Inflammatory macrophage treated with lipopolysaccharide for 4 hours (primary cell): Measurements from ENCODE around the gene CACNB4.

Experiments used
- DNase-seq: peaks from one replicate; pipeline ENCODE4 v3.0.0-alpha.2; 2020

CACNB4 gene

GRCh38 chr2:151845481-151845880 is 253.4 kb downstream of the CACNB4 start:
- DNase-seq: no peak

DNA sequence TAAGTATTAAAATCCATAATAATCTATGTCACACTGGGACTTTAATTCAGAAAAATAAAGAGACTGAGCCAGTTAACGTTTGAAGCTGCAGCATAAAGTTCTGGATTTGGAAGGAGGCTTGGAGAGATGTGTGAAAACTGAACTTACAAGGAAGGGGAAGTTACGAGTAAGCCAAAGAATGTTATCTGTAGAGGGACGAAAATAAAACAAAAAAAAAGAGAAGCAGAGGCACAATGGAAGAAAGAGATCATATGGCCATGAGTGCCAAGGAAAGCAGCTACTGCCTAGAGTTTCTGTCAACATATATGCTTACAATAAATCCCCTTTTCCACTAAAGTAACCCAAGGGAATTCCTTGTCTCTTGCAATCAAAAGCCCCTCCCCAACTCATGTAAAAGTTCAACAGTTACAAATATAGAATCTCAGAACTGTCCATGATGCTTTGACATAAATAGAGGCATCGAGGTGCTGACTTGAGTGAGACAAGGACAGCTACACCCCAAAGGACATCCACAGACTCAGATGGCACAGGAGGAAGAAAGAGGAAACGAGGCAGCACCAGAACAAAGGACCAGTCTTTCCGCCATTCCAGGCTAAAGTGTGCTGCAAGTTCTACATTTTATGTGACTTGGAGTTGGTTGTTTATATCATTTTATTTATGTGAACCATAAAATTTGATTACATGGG is 254.5 kb downstream of the CACNB4 start:
- peak; percentile 69 for DNase-seq

GRCh38 chr2:151843691-151844061 is 255.2 kb downstream of the CACNB4 start:
- DNase-seq: no peak

GRCh38 chr2:151842830-151843690 is 255.8 kb downstream of the CACNB4 start:
- no peak for DNase-seq

DNA sequence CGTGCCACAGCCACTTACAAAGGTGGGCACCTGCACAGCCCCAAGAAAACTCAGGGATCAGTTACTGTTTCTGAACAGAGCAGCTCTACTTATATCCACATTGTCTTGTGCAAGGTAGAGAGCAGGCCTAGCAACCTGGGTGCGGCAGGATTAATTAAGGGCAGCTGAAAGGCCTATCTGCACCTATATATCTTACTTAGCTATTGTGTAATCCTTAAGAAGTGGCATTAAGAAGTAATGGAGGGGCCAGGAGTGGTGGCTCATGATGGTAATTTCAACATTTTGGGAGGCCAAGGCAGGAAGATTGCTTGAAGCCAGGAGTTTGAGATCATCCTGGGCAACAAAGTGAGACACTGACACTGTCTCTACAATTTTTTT is 257.8 kb downstream of the CACNB4 start:
- DNase-seq: no peak

DNA sequence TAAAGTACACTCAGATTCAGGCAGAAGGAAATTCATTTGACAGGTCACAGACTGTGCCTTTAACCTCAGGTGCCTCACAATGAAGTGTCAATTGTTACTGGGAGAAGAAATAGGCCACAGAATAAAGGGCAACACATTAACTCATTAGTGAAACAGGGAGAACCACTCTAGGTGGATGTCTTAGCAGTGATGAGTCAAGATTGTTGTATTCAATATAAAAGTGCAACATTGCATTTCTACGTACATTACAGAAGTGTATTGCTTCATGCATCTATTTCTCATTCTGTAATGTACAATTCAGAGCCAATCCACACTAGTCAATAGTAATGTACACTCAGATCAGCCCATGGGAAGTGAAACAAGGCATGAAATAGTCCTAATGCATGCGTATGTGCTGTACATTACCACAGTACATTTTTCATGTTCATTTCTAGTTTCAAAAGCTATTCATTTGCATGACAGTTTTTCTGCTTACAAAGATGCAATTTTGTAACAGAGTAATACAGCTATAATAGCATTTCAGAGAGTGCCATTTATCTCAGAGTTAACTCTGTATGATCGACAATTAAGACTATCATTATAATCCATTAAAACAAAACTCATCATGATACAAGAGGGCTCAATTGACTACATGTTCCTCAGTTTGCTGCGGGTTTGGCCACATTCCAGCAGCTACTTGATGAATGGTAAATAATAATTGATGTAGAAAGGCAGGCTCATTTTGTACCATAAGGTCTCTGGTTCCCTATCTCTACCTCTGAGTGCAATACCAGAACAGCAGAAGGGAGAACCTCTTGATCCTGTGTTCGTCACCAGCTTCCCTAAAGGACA is 258.4 kb downstream of the CACNB4 start:
- DNase-seq: peak; percentile 96

DNA sequence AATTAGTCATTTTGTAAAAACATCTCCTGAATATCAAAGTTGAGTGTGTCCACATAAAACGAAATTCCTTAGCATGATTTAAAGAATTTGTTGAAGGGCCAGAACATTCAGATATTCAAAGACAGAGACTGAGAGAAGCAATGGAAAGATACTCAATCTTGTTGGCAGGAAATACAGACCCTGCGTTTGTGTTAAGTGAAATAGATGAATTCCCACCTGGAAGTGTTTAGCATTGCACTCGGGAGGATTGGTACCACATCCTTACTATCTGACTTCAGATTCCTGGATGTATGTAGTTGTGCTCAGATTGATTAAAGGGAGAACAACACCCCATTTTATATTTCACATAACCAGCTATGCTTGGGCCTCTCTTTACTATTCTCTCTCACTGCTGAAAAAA is 260.9 kb downstream of the CACNB4 start:
- no peak for DNase-seq

DNA sequence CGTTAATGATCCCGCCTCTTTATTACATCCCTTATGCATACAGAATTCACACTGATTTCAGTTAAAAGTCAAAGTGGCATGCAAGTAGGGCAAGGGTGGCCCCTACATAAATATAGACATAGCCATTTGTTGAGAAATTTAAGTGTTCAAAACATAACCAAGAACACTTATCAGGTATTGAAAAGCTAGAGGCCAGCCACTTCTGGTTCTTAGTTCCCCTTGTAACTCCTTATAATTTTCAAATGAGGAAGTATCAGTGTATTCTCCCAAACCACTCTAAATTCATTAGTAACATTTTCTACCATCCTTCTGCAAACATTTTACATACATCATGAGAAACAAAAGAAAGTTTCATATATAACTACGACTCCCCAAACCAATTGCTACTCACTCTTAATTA is 264.9 kb downstream of the CACNB4 start:
- peak; percentile 46 for DNase-seq

- no peak for DNase-seq
Observed at GRCh38 chr2:151830961-151831360, 267.9 kb downstream of the CACNB4 start.

GRCh38 chr2:151828890-151829324 is 269.9 kb downstream of the CACNB4 start:
- no peak for DNase-seq

DNA sequence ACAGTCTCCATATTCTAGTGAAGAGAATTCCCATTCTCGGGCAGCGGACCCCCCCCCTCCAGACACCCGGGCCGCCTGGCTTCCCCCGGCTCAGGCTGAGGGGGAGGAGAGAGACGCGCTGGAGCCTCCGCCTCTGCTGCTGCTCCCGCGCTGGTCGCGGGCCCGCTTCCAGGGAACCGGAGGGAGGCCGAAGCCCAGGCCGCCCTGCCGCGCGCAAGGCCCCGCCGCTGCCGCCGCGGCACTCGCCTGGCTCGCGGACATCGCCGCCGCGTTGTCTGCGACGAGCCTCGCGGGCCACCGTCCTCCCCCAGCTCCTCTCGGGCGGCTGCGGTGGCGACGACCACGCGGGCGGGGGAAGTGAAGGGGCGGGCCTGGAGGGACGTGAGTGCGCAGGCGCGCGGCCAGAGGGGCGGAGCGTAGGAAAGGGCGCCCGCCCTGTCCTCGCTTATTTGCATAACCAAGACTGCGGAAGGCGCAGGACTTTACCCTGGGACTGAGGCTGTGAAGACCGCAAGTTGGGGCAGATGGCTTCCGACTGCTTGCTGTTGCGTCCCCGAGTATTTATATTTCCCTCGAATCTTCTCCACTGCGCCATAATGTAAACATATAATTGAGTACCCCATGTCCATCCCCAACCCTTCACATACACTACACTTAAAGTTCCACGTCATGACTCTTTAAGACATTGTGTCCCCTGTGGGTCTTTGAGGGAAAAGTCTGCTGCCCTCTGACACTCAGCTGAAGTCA is 270.5 kb downstream of the CACNB4 start, which contains the start of gene ARL5A:
Gene ARL5A (minus strand): TSS at position 279 of the 747 bp plus-strand sequence. CDS start 245 bp downstream, at position 34.
- DNase-seq: peak; percentile 97

DNA sequence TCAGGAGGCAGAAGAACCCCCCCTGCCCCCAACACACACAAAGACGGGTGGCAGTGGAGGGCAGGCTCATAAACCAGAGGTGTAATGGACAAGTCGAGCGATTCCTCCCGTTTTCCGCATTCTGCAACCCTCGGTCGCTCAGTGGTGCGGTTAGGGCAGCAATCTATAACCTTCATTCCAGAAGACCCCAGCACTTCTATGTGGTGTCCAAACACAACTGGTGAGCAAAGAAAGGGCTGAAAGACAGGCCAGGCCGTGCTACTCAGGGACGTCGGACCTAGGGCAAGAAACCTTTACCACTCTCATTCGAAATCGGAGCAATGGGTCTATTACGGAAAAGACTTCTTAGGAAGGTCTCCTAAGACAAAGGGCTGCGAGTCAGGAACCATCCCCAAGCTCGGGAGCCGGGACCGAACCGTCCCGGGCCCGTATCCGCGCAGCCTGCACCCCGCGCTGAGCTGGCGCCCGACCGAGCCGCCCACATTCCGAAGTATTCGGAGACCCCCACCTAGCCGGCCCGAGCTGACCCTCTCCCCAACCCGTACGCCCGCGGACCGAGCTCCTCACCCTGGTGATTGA is 271.2 kb downstream of the CACNB4 start:
- DNase-seq: peak; percentile 29

DNA sequence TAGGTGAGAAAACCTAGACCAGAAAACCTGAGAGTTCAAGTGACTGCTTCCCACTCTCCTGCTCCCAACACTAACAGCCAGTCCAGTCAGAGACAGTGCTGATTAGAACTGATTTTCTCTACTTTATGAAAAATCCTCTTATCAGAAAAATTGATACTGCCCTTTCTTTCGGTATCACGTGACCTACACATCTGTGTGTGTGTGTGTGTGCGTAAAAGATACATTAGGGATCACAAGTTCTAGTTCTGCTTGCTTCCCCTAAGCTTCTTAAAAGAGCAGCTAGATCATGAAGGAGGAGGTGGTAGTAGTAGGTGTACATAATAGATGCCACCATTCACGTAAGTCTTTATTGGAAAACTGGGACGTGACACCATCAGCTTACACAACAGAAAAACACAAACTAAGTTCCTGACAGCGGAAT is 272.1 kb downstream of the CACNB4 start:
- DNase-seq: peak; percentile 49

- no peak for DNase-seq
Observed at GRCh38 chr2:151824886-151825285, 274.0 kb downstream of the CACNB4 start.

GRCh38 chr2:151823651-151824050 is 275.2 kb downstream of the CACNB4 start:
- DNase-seq: no peak

DNA sequence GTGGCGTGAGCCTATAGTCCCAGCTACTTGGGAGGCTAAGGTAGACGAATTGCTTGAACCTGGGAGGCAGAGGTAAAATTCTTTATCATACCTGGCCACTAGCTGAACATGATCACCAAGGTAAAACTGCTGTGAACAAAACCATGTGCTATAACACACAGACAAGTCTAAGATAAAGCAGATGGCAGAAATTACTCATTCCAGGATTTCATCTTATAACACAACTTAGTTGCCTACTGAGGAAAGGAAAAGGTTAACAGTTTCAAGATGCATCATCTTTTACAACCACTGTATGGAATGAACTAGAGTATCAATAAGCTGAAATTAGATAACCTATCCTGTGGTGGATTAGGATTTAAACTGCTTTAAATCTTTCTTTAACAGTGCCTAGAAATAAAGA is 278.9 kb downstream of the CACNB4 start:
- DNase-seq: no peak

DNA sequence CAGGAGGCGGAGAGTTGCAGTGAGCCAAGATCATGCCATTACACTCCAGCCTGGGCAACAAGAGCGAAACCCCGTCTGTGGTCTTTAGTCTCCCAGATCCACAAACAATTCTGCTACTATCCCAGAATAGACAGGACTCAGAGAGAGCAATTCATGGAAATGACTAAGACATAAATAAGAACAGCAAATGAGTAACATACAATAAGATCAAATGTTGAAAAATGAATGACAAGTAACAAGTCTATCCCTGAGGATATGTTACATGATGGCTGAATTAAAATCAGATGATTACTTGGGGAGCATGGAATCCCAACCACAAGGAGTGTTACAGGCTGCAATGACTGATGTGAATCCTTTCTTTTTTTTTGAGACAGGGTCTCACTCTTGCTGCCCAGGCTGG is 280.9 kb downstream of the CACNB4 start:
- no peak for DNase-seq

DNA sequence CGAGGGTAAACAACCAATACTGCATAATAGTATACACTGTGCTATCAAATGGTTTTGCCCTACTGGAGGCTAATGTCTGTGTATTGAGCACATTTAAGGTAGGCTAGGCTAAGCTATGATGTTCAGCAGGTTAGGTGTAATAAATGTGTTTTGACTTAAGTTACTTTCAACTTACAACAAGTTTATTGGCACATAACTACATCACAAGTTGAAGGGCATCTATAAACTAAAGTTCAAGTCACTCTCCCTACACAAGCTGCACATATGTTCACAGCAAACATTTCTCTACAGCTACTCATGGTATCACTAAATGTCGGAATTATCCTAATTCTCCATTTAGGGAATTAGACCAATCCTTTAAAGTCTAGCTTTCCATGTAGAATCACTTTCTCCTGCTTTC is 282.0 kb downstream of the CACNB4 start:
- DNase-seq: no peak

- DNase-seq: no peak
Observed at GRCh38 chr2:151815821-151816489, 282.9 kb downstream of the CACNB4 start.

DNA sequence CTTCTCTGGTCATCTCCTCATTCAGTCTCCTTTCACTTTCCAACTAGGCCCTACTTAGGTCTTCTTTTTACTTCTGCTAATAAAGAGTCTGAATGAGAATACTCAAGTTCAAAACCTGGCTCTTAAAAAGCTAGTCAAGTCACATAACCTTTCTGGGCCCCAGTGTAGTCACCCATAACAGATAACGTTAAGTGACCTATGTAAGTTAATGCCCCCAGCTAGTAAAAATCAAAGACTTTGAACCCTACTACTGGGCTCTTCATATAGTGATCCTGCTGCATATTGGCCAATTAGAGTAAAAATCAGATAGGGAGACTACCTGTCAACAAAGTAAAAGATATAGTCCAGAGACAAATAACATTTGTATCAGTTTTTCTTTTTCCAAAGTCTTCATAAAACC is 288.4 kb downstream of the CACNB4 start:
- no peak for DNase-seq

DNA sequence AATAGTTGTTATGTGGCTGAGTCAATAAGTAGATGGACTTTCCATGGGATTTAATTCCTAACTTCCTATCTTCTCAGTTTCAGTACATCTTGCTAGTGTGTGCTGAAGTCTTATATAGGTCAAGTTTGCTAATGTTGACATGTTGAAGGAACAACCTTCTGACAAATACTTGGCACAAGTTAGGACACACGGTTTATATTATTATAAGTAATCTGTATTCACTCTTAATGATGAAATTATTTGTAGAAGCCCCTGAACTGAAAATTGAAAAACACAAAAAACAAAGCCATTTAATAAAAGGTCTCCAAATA is 289.8 kb downstream of the CACNB4 start:
- no peak for DNase-seq
